H1 (cell line): ENCODE results near the gene MTRFR. TPM values are rescaled to one million over a fixed set of nuclear protein-coding genes. Genes with fewer than 3 reads are reported as not detected.

Experiments used
- CTCF ChIA-PET: fragments of 300-600 bp; sonication (Branson Sonifier 250); formaldehyde crosslinking; loops from one replicate; lab custom pipeline; 2021; ENCODE audit not compliant: partially characterized antibody; lab: Charles Lee
- POLR2A ChIA-PET: fragments of 300-600 bp; sonication (Branson Sonifier 250); formaldehyde crosslinking; loops from one replicate; lab custom pipeline; 2021; ENCODE audit warnings: inconsistent platforms; ENCODE audit not compliant: partially characterized antibody; lab: Charles Lee
- DNase-seq, 2 experiments: peaks; one replicate each; pipeline versions ENCODE4 v3.0.0 to v3.0.0-alpha.2; 2010 to 2022; ENCODE audit warnings: low spot score in 2 of 2, low read depth in 1 of 2, mixed read lengths in 1 of 2
- FAIRE-seq: peaks from 2 replicates; lab custom pipeline; 2011; peaks lifted over from hg19 to GRCh38; lab: Jason Lieb, UNC
- H2AFZ ChIP-seq: 2 replicates; pipeline ENCODE4 v1.8.1; 2012; ENCODE audit warnings: low read length, inconsistent platforms
- H2AK5ac ChIP-seq: 2 replicates; pipeline ENCODE4 v1.6.1; 2013; ENCODE audit warnings: low read depth, low read length
- H2BK120ac ChIP-seq: replicated peaks from 2 replicates; pipeline ENCODE3; 2013; ENCODE audit warnings: low read depth, low read length, inconsistent platforms
- H2BK12ac ChIP-seq: 2 replicates; pipeline ENCODE4 v1.6.1; 2013; ENCODE audit warnings: low read depth, low read length
- H2BK15ac ChIP-seq: 2 replicates; pipeline ENCODE4 v1.6.1; 2013; ENCODE audit warnings: low read length
- H2BK20ac ChIP-seq: 2 replicates; pipeline ENCODE4 v1.6.1; 2013; ENCODE audit warnings: low read length
- H2BK5ac ChIP-seq: 2 replicates; pipeline ENCODE4 v1.6.1; 2013; ENCODE audit warnings: low read depth, low read length
- H3K14ac ChIP-seq: 2 replicates; pipeline ENCODE4 v1.6.1; 2013; ENCODE audit warnings: inconsistent platforms; ENCODE audit not compliant: insufficient read length
- H3K18ac ChIP-seq: 2 replicates; pipeline ENCODE4 v1.6.1; 2013; ENCODE audit warnings: low read length; ENCODE audit errors: extremely low read depth
- H3K23ac ChIP-seq: 2 replicates; pipeline ENCODE4 v1.6.1; 2013; ENCODE audit warnings: inconsistent platforms; ENCODE audit not compliant: insufficient read length
- H3K23me2 ChIP-seq: 2 replicates; pipeline ENCODE4 v1.6.1; 2013; ENCODE audit warnings: low read depth, low read length
- H3K27ac ChIP-seq: 2 replicates; pipeline ENCODE4 v1.6.1; 2011; ENCODE audit warnings: low read depth, low read length, inconsistent platforms
- H3K27me3 ChIP-seq, 4 experiments: replicated peaks in 1 of 4; 1 replicate in 1 of 4; 2 replicates in 3 of 4; pipeline versions ENCODE4 v1.6.1 to v1.8.1; 2011 to 2013; ENCODE audit warnings: low read length in 3 of 4, mild to moderate bottlenecking in 3 of 4, inconsistent platforms in 2 of 4, mixed read lengths in 2 of 4, moderate library complexity in 1 of 4; ENCODE audit not compliant: control insufficient read depth in 3 of 4, insufficient read depth in 3 of 4; ENCODE audit errors: extremely low read depth in 1 of 4
- H3K36me3 ChIP-seq, 4 experiments: 2 replicates each; pipeline versions ENCODE4 v1.6.1 to v1.8.1; 2011 to 2013; ENCODE audit warnings: mild to moderate bottlenecking in 4 of 4, low read length in 3 of 4, moderate library complexity in 2 of 4, control low read depth in 1 of 4, inconsistent platforms in 1 of 4; ENCODE audit not compliant: insufficient read depth in 4 of 4, control insufficient read depth in 2 of 4
- H3K4ac ChIP-seq: replicated peaks from 2 replicates; pipeline ENCODE3; 2013; ENCODE audit warnings: low read length, low read depth, mixed read lengths, inconsistent platforms; ENCODE audit not compliant: insufficient read length
- H3K4me1 ChIP-seq, 4 experiments: replicated peaks in 1 of 4; 1 replicate in 1 of 4; 2 replicates in 3 of 4; pipeline versions ENCODE4 v1.6.1 to v1.8.1; 2011 to 2013; ENCODE audit warnings: low read length in 3 of 4, inconsistent platforms in 2 of 4, mixed read lengths in 1 of 4; ENCODE audit not compliant: insufficient read depth in 4 of 4, control insufficient read depth in 3 of 4
- H3K4me2 ChIP-seq, 2 experiments: 2 replicates each; pipeline versions ENCODE4 v1.6.1 to v1.8.1; 2011 to 2013; ENCODE audit warnings: low read depth in 2 of 2, low read length in 2 of 2, control low read depth in 1 of 2, inconsistent platforms in 1 of 2, mild to moderate bottlenecking in 1 of 2; ENCODE audit not compliant: insufficient read depth in 1 of 2
- H3K4me3 ChIP-seq, 4 experiments: fragments of 200-600, 300-600 bp in 1 of 4; sonication (generic), shearing (Covaris generic), sonication (Bioruptor Twin) in 1 of 4; 2 replicates each; pipeline versions ENCODE4 v1.5.1 to v1.8.1; 2011 to 2016; ENCODE audit warnings: low read length in 4 of 4, low read depth in 3 of 4, control low read depth in 2 of 4, inconsistent platforms in 2 of 4, mild to moderate bottlenecking in 2 of 4, mixed read lengths in 1 of 4, moderate library complexity in 1 of 4; ENCODE audit not compliant: insufficient read depth in 2 of 4; ENCODE audit errors: extremely low read depth in 1 of 4
- H3K56ac ChIP-seq: replicated peaks from 2 replicates; pipeline ENCODE3; 2013; ENCODE audit warnings: low read depth, mild to moderate bottlenecking, mixed read lengths, low read length, inconsistent platforms; ENCODE audit not compliant: insufficient read length
- H3K79me1 ChIP-seq: 2 replicates; pipeline ENCODE4 v1.6.1; 2013; ENCODE audit warnings: low read depth, low read length, control low read depth
- H3K79me2 ChIP-seq, 2 experiments: 2 replicates each; pipeline versions ENCODE4 v1.6.1 to v1.8.1; 2012 to 2013; ENCODE audit warnings: low read length in 2 of 2, mild to moderate bottlenecking in 2 of 2, inconsistent platforms in 1 of 2; ENCODE audit not compliant: insufficient read depth in 2 of 2, control insufficient read depth in 1 of 2
- H3K9ac ChIP-seq, 4 experiments: replicated peaks in 1 of 4; 1 replicate in 1 of 4; 2 replicates in 3 of 4; pipeline versions ENCODE4 v1.6.1 to v1.8.1; 2011 to 2013; ENCODE audit warnings: low read depth in 3 of 4, low read length in 3 of 4, control low read depth in 2 of 4, mild to moderate bottlenecking in 2 of 4, moderate library complexity in 2 of 4, inconsistent platforms in 1 of 4; ENCODE audit errors: extremely low read depth in 1 of 4
- H3K9me3 ChIP-seq, 2 experiments: 2 replicates each; pipeline versions ENCODE4 v1.6.1 to v1.8.1; 2012 to 2013; ENCODE audit warnings: mild to moderate bottlenecking in 2 of 2, moderate library complexity in 2 of 2, control low read depth in 1 of 2, inconsistent platforms in 1 of 2, low read depth in 1 of 2, low read length in 1 of 2, mixed read lengths in 1 of 2; ENCODE audit not compliant: insufficient read depth in 2 of 2
- H4K20me1 ChIP-seq, 2 experiments: replicated peaks in 1 of 2; 2 replicates each; pipeline versions ENCODE3 to v1.8.1; 2011 to 2013; ENCODE audit warnings: inconsistent platforms in 2 of 2, low read length in 2 of 2, mild to moderate bottlenecking in 1 of 2; ENCODE audit not compliant: insufficient read depth in 2 of 2, control insufficient read depth in 1 of 2
- H4K5ac ChIP-seq: 2 replicates; pipeline ENCODE4 v1.6.1; 2013; ENCODE audit warnings: low read length, low read depth, mixed read lengths, inconsistent platforms; ENCODE audit not compliant: insufficient read length
- H4K8ac ChIP-seq: 2 replicates; pipeline ENCODE4 v1.8.0; 2013; ENCODE audit warnings: mild to moderate bottlenecking, moderate library complexity, low read length, inconsistent platforms; ENCODE audit not compliant: insufficient read depth; ENCODE audit errors: extremely low read depth
- H4K91ac ChIP-seq: replicated peaks from 2 replicates; pipeline ENCODE3; 2013; ENCODE audit warnings: low read length, mixed read lengths, inconsistent platforms; ENCODE audit not compliant: insufficient read length
- ASH2L ChIP-seq: fragments of 200-600, 300-600 bp; sonication (generic); IDR thresholded peaks from one replicate; pipeline ENCODE4 v1.7.1; 2017; ENCODE audit warnings: low read length
- BACH1 ChIP-seq: IDR thresholded peaks from 2 replicates; pipeline ENCODE4 v1.6.1; 2012; ENCODE audit warnings: low read length, improper control_type of control experiment
- CTBP2 ChIP-seq: IDR thresholded peaks from 2 replicates; pipeline ENCODE4 v1.7.0; 2011; ENCODE audit warnings: borderline replicate concordance, mild to moderate bottlenecking, moderate library complexity, mixed read lengths, low read length; ENCODE audit not compliant: insufficient read depth, insufficient read length
- GTF2F1 ChIP-seq: IDR thresholded peaks from 2 replicates; pipeline ENCODE4 v1.6.1; 2012; ENCODE audit warnings: low read depth, low read length, improper control_type of control experiment, borderline replicate concordance
- HDAC2 ChIP-seq, 2 experiments: fragments of 300-600 bp in 1 of 2; sonication (generic) in 1 of 2; IDR thresholded peaks; 2 replicates each; pipeline ENCODE4 v1.6.1; 2011 to 2012; ENCODE audit warnings: low read depth in 2 of 2, low read length in 2 of 2, mild to moderate bottlenecking in 2 of 2, moderate library complexity in 2 of 2, borderline replicate concordance in 1 of 2, inconsistent platforms in 1 of 2
- NRF1 ChIP-seq: IDR thresholded peaks from 2 replicates; pipeline ENCODE4 v1.6.1; 2011; ENCODE audit warnings: mild to moderate bottlenecking, low read depth, low read length, improper control_type of control experiment
- POLR2AphosphoS5 ChIP-seq: IDR thresholded peaks from 2 replicates; pipeline ENCODE4 v1.6.1; 2011; ENCODE audit warnings: low read depth, low read length
- RFX5 ChIP-seq: IDR thresholded peaks from 2 replicates; pipeline ENCODE4 v1.6.1; 2011; ENCODE audit warnings: low read depth, low read length, improper control_type of control experiment, borderline replicate concordance
- RXRA ChIP-seq: IDR thresholded peaks from 2 replicates; pipeline ENCODE4 v1.6.1; 2011; ENCODE audit warnings: low read depth, mild to moderate bottlenecking, low read length, moderate library complexity; ENCODE audit not compliant: insufficient read depth
- SIX5 ChIP-seq: IDR thresholded peaks from 2 replicates; pipeline ENCODE4 v1.6.1; 2011; ENCODE audit warnings: mild to moderate bottlenecking, low read depth, low read length
- SP1 ChIP-seq: IDR thresholded peaks from 2 replicates; pipeline ENCODE4 v1.6.1; 2011; ENCODE audit warnings: low read depth, low read length
- TAF7 ChIP-seq: optimal IDR thresholded peaks from 2 replicates; pipeline ENCODE3; 2011; ENCODE audit warnings: low read depth, mild to moderate bottlenecking, inconsistent platforms, low read length, moderate library complexity, borderline replicate concordance
- YY1 ChIP-seq: IDR thresholded peaks from 2 replicates; pipeline ENCODE4 v1.6.1; 2011; ENCODE audit warnings: low read depth, mild to moderate bottlenecking, low read length
- WGBS, 2 experiments: shearing (Covaris generic) in 1 of 2; methylation state at CpG; one replicate each; pipeline versions ENCODE4 v1.1.6 to v1.1.7; 2013 to 2015; ENCODE audit warnings: low lambda C conversion rate in 2 of 2, mixed read lengths in 2 of 2, inconsistent platforms in 1 of 2, low coverage in 1 of 2, missing lambda C conversion rate in 1 of 2; ENCODE audit not compliant: insufficient replicate concordance in 2 of 2, insufficient coverage in 1 of 2, insufficient read length in 1 of 2; ENCODE audit errors: extremely low coverage in 1 of 2, missing lambda C conversion rate in 1 of 2; 5-methylcytosine and 5-hydroxymethylcytosine counted together
- polyA plus RNA-seq, 7 experiments: library from polyadenylated mRNA; depleted of rRNA in 3 of 7; stranded (reverse) in 5 of 7; unstranded in 2 of 7; fragments of >200 nt in 5 of 7; fragments of 200-250 nt in 2 of 7; gene quantifications; 1 replicate in 5 of 7; 2 replicates in 1 of 7; 4 replicates in 1 of 7; pipeline versions ENCODE4 v1.2.1 to v1.2.3, GENCODE V29; 2011 to 2013; ENCODE audit warnings: missing spikeins in 2 of 7, mixed read lengths in 2 of 7
- total RNA-seq: library from RNA; stranded (reverse); fragmentation: NEBNext Ultra II Directional; extraction: Animal tissue kit (Norgen Biotek cat#: 25700); gene quantifications from 2 replicates; pipeline ENCODE4 v1.2.1, GENCODE V29; 2021

The MTRFR gene
- total and polyA plus RNA-seq, 2 of the 8 experiments (the other 6 are each of a cell fraction or from before 2014, with no cell fraction given) = 9.2 to 12.9 TPM

- H3K27ac ChIP-seq = peak overlapping the region; percentile 85
- peak overlapping the region; percentile 83 for H3K56ac ChIP-seq
- H3K4me2 ChIP-seq = peak overlapping the region; percentile 93 to 96
- ChIA-PET CTCF (interaction anchor here (0.6 to 1.3 kb wide), 7 partner anchors 10 to 403 kb away, joined by 3 to 4 read pairs (median 3); partner anchors contain the start of gene MTRFR), POLR2A (interaction anchor here (0.6 to 5.2 kb wide), 26 partner anchors 8 to 332 kb away, joined by 3 to 42 read pairs (median 4); partner anchors contain the start of genes DDX55, KMT5A, MPHOSPH9 and MTRFR)
- peaks cover 8% of the 10 kb centered on the region in 2 experiments for H4K20me1 ChIP-seq
- peaks cover 0 to 55% of the 10 kb centered on the region in 2 experiments; a peak in 2 of 4 replicates for H3K79me2 ChIP-seq
- no peaks in the 10 kb centered on the region for H3K9me3 ChIP-seq
- H2BK120ac ChIP-seq = no peak overlapping the region
- peaks cover 2 to 17% (median 13%) of the 10 kb centered on the region in 4 experiments for H3K4me1 ChIP-seq
- peaks cover 6% of the 10 kb centered on the region for H3K79me1 ChIP-seq
- peak overlapping the region; percentile 59 to 92 (median 89) for H3K9ac ChIP-seq
- 1% methylated on average over 6 of the region's 7 CpGs; no CpG with 5 or more reads in 1 of the 2 experiments for WGBS, 2 experiments
- H3K18ac ChIP-seq = peak overlapping the region; percentile 93
- no peak overlapping the region for H2AFZ ChIP-seq
- 0 out of 2 replicates have a peak overlapping the region, but pooled peaks have one; percentile 12 for H2BK12ac ChIP-seq
- peak overlapping the region; percentile 61; the same call in 1 of the 2 replicates for H2BK15ac ChIP-seq
- H2AK5ac ChIP-seq = 0 out of 2 replicates have a peak overlapping the region, but pooled peaks have one; percentile 71
- FAIRE-seq (no peak), DNase-seq (peak in 1 of 2 experiments; percentile 60)
- H3K23me2 ChIP-seq = peaks cover 9% of the 10 kb centered on the region
- no peaks in the 10 kb centered on the region for H3K27me3 ChIP-seq
- peak overlapping the region; percentile 75 to 94 (median 88) for H3K4me3 ChIP-seq
- peak overlapping the region; percentile 82; the same call in 1 of the 2 replicates for H4K8ac ChIP-seq
- H4K91ac ChIP-seq = peak overlapping the region; percentile 86
- peaks cover 0 to 17% (median 10%) of the 10 kb centered on the region in 4 experiments; a peak in 6 of 8 replicates for H3K36me3 ChIP-seq
- no peak overlapping the region for H2BK20ac ChIP-seq
- H4K5ac ChIP-seq = peak overlapping the region; percentile 77
- H3K14ac ChIP-seq = no peak overlapping the region
- H3K4ac ChIP-seq = peak overlapping the region; percentile 55
- no peak overlapping the region for H3K23ac ChIP-seq
- H2BK5ac ChIP-seq = peak overlapping the region; percentile 88
- TF ChIP-seq BACH1 (no peak), NRF1 (no peak; the same call in 1 of the 2 replicates), RXRA (no peak), YY1 (no peak), CTBP2 (no peak), SP1 (no peak), GTF2F1 (no peak), TAF7 (no peak), ASH2L (no peak), HDAC2 (IDR thresholded peaks at IDR 0.05; ENCODE audit: borderline replicate concordance in 1 of 2, low read depth in 2 of 2, low read length in 2 of 2) (0 out of 4 replicates have a peak, but pooled peaks of 1 of the 2 experiments have one; percentile 3), SIX5 (no peak), RFX5 (peak; percentile 39; the same call in 1 of the 2 replicates), POLR2AphosphoS5 (0 out of 2 replicates have a peak, but pooled peaks have one; percentile 13)
These were observed 36.6 kb downstream of the MTRFR start for GRCh38 chr12:123269896-123270213.
